Peyer's patch (tissue), 4 donors: ENCODE data around the gene STK17B. TPM values are rescaled to one million over a fixed set of nuclear protein-coding genes. Genes with fewer than 3 reads are reported as not detected.

Experiments
- DNase-seq, 3 donors: peaks; one replicate each; pipeline ENCODE4 v3.0.0-alpha.2; 2017 to 2019
- H3K27ac ChIP-seq, 4 donors: fragments of 200-600 bp; sonication (generic); one replicate each; pipeline ENCODE4 v1.5.1; 2016 to 2019
- H3K27me3 ChIP-seq, 2 donors: fragments of 200-600 bp; sonication (generic); one replicate each; pipeline ENCODE4 v1.5.1; 2019
- H3K36me3 ChIP-seq, 3 donors: fragments of 200-600 bp; sonication (generic); one replicate each; pipeline ENCODE4 v1.5.1; 2016 to 2019
- H3K4me1 ChIP-seq, 4 donors: fragments of 200-600 bp; sonication (generic); one replicate each; pipeline ENCODE4 v1.5.1; 2016 to 2019
- H3K4me3 ChIP-seq, 4 donors: fragments of 200-600 bp; sonication (generic); 1 replicate in 3 of 4; 2 replicates in 1 of 4; pipeline ENCODE4 v1.5.1; 2016 to 2019; ENCODE audit warnings: mild to moderate bottlenecking in 1 of 4
- H3K9me3 ChIP-seq, 4 donors: fragments of 200-600 bp; sonication (generic); one replicate each; pipeline ENCODE4 v1.5.1; 2016 to 2019; ENCODE audit warnings: mild to moderate bottlenecking in 1 of 4
- CTCF ChIP-seq, 6 experiments: fragments of 450-650 bp in 4 of 6; fragments of 200-600 bp in 2 of 6; sonication (generic) in 1 of 6; IDR thresholded peaks; one replicate each; pipeline ENCODE4 v1.5.1; 2017 to 2019; ENCODE audit warnings: antibody characterized with exemption in 6 of 6, mild to moderate bottlenecking in 3 of 6, moderate library complexity in 1 of 6
- POLR2A ChIP-seq, 2 donors: fragments of 450-650 bp; IDR thresholded peaks; one replicate each; pipeline ENCODE4 v1.5.1; 2017; ENCODE audit warnings: antibody characterized with exemption in 2 of 2, mild to moderate bottlenecking in 2 of 2, moderate library complexity in 2 of 2
- total RNA-seq, 4 donors: library from RNA; depleted of rRNA; stranded (reverse); fragments of >200 nt; gene quantifications; one replicate each; pipeline ENCODE4 v1.1.0, GENCODE V29; 2016

The STK17B gene
- total RNA-seq, 4 donors from 2014 or later = 47.3 to 123 (median 56.3) TPM

- no peaks in the 10 kb centered on the region for H3K9me3 ChIP-seq
- TF ChIP-seq POLR2A (IDR thresholded peaks at IDR 0.05) (no peak), CTCF (IDR thresholded peaks at IDR 0.05) (no peak)
- H3K4me1 ChIP-seq = peaks cover 0 to 14% (median 0%) of the 10 kb centered on the region in 4 donors
- no peaks in the 10 kb centered on the region for H3K27me3 ChIP-seq
- H3K27ac ChIP-seq = peak overlapping the region; percentile 15 to 99 (median 42)
- peaks cover 0 to 17% (median 0%) of the 10 kb centered on the region in 3 donors for H3K36me3 ChIP-seq
- peak overlapping the region in 2 of 4 donors; percentile 6 to 15 for H3K4me3 ChIP-seq
- DNase-seq = no peak
Measured at GRCh38 chr2:196165016-196165415, 6.4 kb downstream of the STK17B start.

GRCh38 chr2:196163285-196163684 lies 8.1 kb downstream of the STK17B start:
- DNase-seq = no peak
- H3K4me3 ChIP-seq = no peak overlapping the region
- peak overlapping the region in 3 of 4 donors; percentile 9 to 99 (median 60) for H3K27ac ChIP-seq
- TF ChIP-seq POLR2A (IDR thresholded peaks at IDR 0.05) (no peak), CTCF (IDR thresholded peaks at IDR 0.05) (peak in 1 of 6 experiments; percentile 16)
- peaks cover 0 to 17% (median 0%) of the 10 kb centered on the region in 3 donors for H3K36me3 ChIP-seq
- H3K27me3 ChIP-seq = no peaks in the 10 kb centered on the region
- peaks cover 0 to 19% (median 0%) of the 10 kb centered on the region in 4 donors for H3K4me1 ChIP-seq
- H3K9me3 ChIP-seq = no peaks in the 10 kb centered on the region

- Histone ChIP-seq H3K4me1 (peaks cover 0 to 19% (median 0%) of the 10 kb centered on the region in 4 donors), H3K9me3 (no peaks in the 10 kb centered on the region), H3K27me3 (no peaks in the 10 kb centered on the region), H3K36me3 (peaks cover 0 to 17% (median 0%) of the 10 kb centered on the region in 3 donors), H3K27ac (peak overlapping the region; percentile 9 to 99 (median 58)), H3K4me3 (peak overlapping the region in 1 of 4 donors; percentile 2)
- TF ChIP-seq CTCF (IDR thresholded peaks at IDR 0.05) (no peak), POLR2A (IDR thresholded peaks at IDR 0.05) (no peak)
- no peak for DNase-seq
Measured at GRCh38 chr2:196162586-196163175, 8.7 kb downstream of the STK17B start.

- Histone ChIP-seq H3K36me3 (peaks cover 0 to 25% (median 0%) of the 10 kb centered on the region in 3 donors), H3K9me3 (no peaks in the 10 kb centered on the region), H3K27ac (peak overlapping the region in 3 of 4 donors; percentile 24 to 99 (median 60)), H3K4me1 (peaks cover 0 to 19% (median 0%) of the 10 kb centered on the region in 4 donors), H3K4me3 (no peak overlapping the region), H3K27me3 (no peaks in the 10 kb centered on the region)
- TF ChIP-seq POLR2A (IDR thresholded peaks at IDR 0.05) (no peak), CTCF (IDR thresholded peaks at IDR 0.05) (no peak)
- DNase-seq = no peak
Measured at GRCh38 chr2:196160946-196161345, 10.4 kb downstream of the STK17B start.

- Histone ChIP-seq H3K9me3 (no peaks in the 10 kb centered on the region), H3K27ac (peak overlapping the region in 3 of 4 donors; percentile 47 to 99 (median 60)), H3K27me3 (no peaks in the 10 kb centered on the region), H3K4me3 (no peak overlapping the region), H3K36me3 (peaks cover 0 to 34% (median 0%) of the 10 kb centered on the region in 3 donors), H3K4me1 (peaks cover 0 to 12% (median 0%) of the 10 kb centered on the region in 4 donors)
- DNase-seq = peak in 2 of 3 donors; percentile 76 to 83
- peak in 1 of 2 donors; percentile 28 for TF ChIP-seq POLR2A (IDR thresholded peaks at IDR 0.05)
- TF ChIP-seq CTCF (IDR thresholded peaks at IDR 0.05) = no peak
Measured at GRCh38 chr2:196160101-196160500, 11.3 kb downstream of the STK17B start.
